ENCODE measurements around the gene HDGFL3. TPM values are rescaled to one million over a fixed set of nuclear protein-coding genes. Genes with fewer than 3 reads are reported as not detected.

The HDGFL3 gene
- total and polyA plus RNA-seq, 2 donors from 2014 or later = 13.9 to 40.1 TPM

DNA sequence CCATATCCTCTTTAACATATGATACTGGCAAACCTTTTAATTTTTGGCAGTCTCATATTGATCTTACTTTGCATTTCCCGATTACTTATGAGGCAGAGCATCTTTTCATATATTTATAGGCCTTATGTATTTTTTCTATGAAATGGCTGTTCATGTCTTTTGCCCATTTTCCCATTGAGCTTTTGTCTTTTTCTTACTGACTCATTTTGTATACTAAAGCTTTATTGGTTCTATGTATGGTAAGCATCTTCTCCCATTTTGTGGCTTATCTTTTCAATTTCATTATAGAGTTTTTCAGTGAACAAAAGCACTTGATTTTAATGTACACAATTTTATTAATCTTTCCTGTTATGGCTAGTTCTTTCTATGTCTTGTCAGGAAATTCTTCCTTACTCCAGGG, 17.2 kb downstream of the HDGFL3 start:
- Histone ChIP-seq H3K27ac (ENCODE audit: low read depth in 2 of 2, low read length in 2 of 2) (no peak overlapping the region), H3K27me3 (ENCODE audit: control insufficient read depth, insufficient read depth, low read length) (no peaks in the 10 kb centered on the region), H3K9ac (ENCODE audit: low read length in 3 of 3) (no peak overlapping the region), H3K4me1 (ENCODE audit: control insufficient read depth in 2 of 3, insufficient read depth in 2 of 3, low read depth in 1 of 3, low read length in 3 of 3) (no peaks in the 10 kb centered on the region), H3K9me3 (ENCODE audit: control insufficient read depth in 2 of 3, insufficient read depth in 1 of 3, low read length in 3 of 3) (no peaks in the 10 kb centered on the region), H3K4me3 (ENCODE audit: low read length in 3 of 3) (no peak overlapping the region), H3K36me3 (ENCODE audit: control insufficient read depth in 2 of 3, insufficient read depth in 3 of 3, low read length in 3 of 3) (no peaks in the 10 kb centered on the region)
- intact Hi-C loops (cut with DNase I) = no loop called here
- DNase-seq (no peak), FAIRE-seq (no peak)
- TF ChIP-seq, protein P1, sequence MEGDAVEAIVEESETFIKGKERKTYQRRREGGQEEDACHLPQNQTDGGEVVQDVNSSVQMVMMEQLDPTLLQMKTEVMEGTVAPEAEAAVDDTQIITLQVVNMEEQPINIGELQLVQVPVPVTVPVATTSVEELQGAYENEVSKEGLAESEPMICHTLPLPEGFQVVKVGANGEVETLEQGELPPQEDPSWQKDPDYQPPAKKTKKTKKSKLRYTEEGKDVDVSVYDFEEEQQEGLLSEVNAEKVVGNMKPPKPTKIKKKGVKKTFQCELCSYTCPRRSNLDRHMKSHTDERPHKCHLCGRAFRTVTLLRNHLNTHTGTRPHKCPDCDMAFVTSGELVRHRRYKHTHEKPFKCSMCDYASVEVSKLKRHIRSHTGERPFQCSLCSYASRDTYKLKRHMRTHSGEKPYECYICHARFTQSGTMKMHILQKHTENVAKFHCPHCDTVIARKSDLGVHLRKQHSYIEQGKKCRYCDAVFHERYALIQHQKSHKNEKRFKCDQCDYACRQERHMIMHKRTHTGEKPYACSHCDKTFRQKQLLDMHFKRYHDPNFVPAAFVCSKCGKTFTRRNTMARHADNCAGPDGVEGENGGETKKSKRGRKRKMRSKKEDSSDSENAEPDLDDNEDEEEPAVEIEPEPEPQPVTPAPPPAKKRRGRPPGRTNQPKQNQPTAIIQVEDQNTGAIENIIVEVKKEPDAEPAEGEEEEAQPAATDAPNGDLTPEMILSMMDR (IDR thresholded peaks at IDR 0.05; ENCODE audit: borderline replicate concordance, extremely low read depth, insufficient read depth) = no peak

DNA sequence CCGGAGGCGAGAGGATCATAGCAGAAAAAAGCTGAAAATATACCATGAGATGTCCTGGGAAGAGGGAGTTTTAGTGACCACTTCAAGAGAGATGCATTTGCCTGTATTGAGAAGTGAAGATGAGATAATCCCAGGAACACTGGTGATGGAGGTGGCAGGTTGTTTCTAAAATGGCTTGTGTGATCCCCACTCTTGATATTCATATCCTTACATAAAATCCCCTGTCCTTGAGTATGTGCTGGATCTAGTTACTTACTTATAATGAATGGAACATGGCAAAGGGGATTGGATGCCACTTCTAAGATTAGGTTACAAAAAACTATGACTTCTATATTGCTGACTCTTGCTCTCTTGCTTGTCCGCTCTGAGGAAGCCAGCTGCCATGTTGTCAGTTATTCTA, 22.1 kb downstream of the HDGFL3 start:
- intact Hi-C loops (cut with DNase I) = no loop called here
- Histone ChIP-seq H3K4me3 (ENCODE audit: low read length in 3 of 3) (no peak overlapping the region), H3K36me3 (ENCODE audit: control insufficient read depth in 2 of 3, insufficient read depth in 3 of 3, low read length in 3 of 3) (no peaks in the 10 kb centered on the region), H3K27me3 (ENCODE audit: control insufficient read depth, insufficient read depth, low read length) (no peaks in the 10 kb centered on the region), H3K9me3 (ENCODE audit: control insufficient read depth in 2 of 3, insufficient read depth in 1 of 3, low read length in 3 of 3) (no peaks in the 10 kb centered on the region), H3K27ac (ENCODE audit: low read depth in 2 of 2, low read length in 2 of 2) (no peak overlapping the region), H3K9ac (ENCODE audit: low read length in 3 of 3) (no peak overlapping the region), H3K4me1 (ENCODE audit: control insufficient read depth in 2 of 3, insufficient read depth in 2 of 3, low read depth in 1 of 3, low read length in 3 of 3) (no peaks in the 10 kb centered on the region)
- FAIRE-seq = no peak
- DNase-seq = no peak
- TF ChIP-seq, protein P1 (IDR thresholded peaks at IDR 0.05; ENCODE audit: borderline replicate concordance, extremely low read depth, insufficient read depth) = no peak

DNA sequence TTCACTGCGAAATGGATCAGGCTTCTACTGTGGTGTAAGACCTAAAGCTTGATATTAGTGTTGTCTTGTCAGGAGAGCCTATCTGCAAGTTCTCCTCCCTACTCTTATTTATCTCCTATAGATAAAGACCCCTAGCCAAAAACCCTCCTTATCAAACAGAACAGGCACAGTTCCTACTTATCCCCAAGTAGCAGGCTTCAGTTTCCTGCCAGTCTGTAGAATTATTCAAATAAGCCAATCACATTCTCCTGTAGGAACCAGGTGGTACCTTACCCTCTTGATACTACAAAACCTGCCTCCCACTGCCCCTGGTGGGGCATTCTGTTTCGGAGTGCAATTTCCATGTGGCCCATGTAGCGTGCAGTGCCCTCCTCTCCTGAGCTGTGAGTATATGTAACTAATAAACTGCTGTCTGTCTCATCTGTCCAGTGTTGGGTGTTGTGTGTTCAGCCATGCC, 28.7 kb downstream of the HDGFL3 start:
- intact Hi-C loops (cut with DNase I) = no loop called here
- Histone ChIP-seq H3K27ac (ENCODE audit: low read depth in 2 of 2, low read length in 2 of 2) (no peak overlapping the region), H3K4me3 (ENCODE audit: low read length in 3 of 3) (no peak overlapping the region), H3K27me3 (ENCODE audit: control insufficient read depth, insufficient read depth, low read length) (no peaks in the 10 kb centered on the region), H3K36me3 (ENCODE audit: control insufficient read depth in 2 of 3, insufficient read depth in 3 of 3, low read length in 3 of 3) (no peaks in the 10 kb centered on the region), H3K4me1 (ENCODE audit: control insufficient read depth in 2 of 3, insufficient read depth in 2 of 3, low read depth in 1 of 3, low read length in 3 of 3) (no peaks in the 10 kb centered on the region), H3K9me3 (ENCODE audit: control insufficient read depth in 2 of 3, insufficient read depth in 1 of 3, low read length in 3 of 3) (no peaks in the 10 kb centered on the region), H3K9ac (ENCODE audit: low read length in 3 of 3) (no peak overlapping the region)
- DNase-seq (peak in 1 of 5 donors; percentile 16), FAIRE-seq (no peak)
- TF ChIP-seq, protein P1 (IDR thresholded peaks at IDR 0.05; ENCODE audit: borderline replicate concordance, extremely low read depth, insufficient read depth) = no peak

DNA sequence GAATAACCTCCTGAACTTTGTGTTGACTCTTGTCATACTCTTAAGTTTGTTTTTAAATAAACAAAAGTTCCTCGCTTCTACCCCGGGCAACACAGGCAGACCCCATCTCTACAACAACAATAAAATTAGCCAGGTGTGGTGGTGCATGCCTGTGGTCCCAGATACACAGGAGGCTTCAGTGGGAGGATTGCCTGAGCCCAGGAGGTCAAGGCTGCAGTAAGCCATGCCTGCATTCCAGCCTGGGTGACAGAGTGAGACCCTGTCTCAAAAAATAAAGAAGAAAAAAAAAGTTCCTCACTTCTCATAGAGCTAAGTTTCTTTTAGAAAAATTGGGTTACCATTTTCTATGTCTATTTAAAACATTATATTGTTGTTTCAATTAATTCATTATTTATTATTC, 29.2 kb downstream of the HDGFL3 start:
- DNase-seq = peak in 2 of 5 donors; percentile 8 to 17
- Histone ChIP-seq H3K4me3 (ENCODE audit: low read length in 3 of 3) (no peak overlapping the region), H3K36me3 (ENCODE audit: control insufficient read depth in 2 of 3, insufficient read depth in 3 of 3, low read length in 3 of 3) (no peaks in the 10 kb centered on the region), H3K9me3 (ENCODE audit: control insufficient read depth in 2 of 3, insufficient read depth in 1 of 3, low read length in 3 of 3) (no peaks in the 10 kb centered on the region), H3K4me1 (ENCODE audit: control insufficient read depth in 2 of 3, insufficient read depth in 2 of 3, low read depth in 1 of 3, low read length in 3 of 3) (no peaks in the 10 kb centered on the region), H3K27me3 (ENCODE audit: control insufficient read depth, insufficient read depth, low read length) (no peaks in the 10 kb centered on the region), H3K27ac (ENCODE audit: low read depth in 2 of 2, low read length in 2 of 2) (no peak overlapping the region), H3K9ac (ENCODE audit: low read length in 3 of 3) (no peak overlapping the region)
- no peak for FAIRE-seq
- intact Hi-C loops (cut with DNase I) = no loop called here
- TF ChIP-seq, protein P1 (IDR thresholded peaks at IDR 0.05; ENCODE audit: borderline replicate concordance, extremely low read depth, insufficient read depth) = no peak

Measured in kidney (tissue), 14 donors.